OCI-LY7 (cell line): ENCODE data around the gene TPD52L2. TPM values are rescaled to one million over a fixed set of nuclear protein-coding genes. Genes with fewer than 3 reads are reported as not detected.
A peak's percentile ranks its signal among the peaks of the same experiment; 100 is the strongest.

Source experiments
- BruUV-seq: library from RNA; stranded (reverse); fragments of 400-500 nt; replicated peaks from 2 replicates; lab custom pipeline; 2021; lab: Mats Ljungman, UMichigan
- CTCF ChIA-PET: fragments of 300-600 bp; sonication (Branson Sonifier 250); formaldehyde crosslinking; loops from one replicate; lab custom pipeline; 2022; ENCODE audit warnings: antibody characterized with exemption; ENCODE audit not compliant: unreplicated experiment; lab: Charles Lee
- POLR2A ChIA-PET: fragments of 300-600 bp; sonication (Branson Sonifier 250); formaldehyde crosslinking; loops from one replicate; lab custom pipeline; 2022; ENCODE audit warnings: antibody characterized with exemption; lab: Charles Lee
- DNase-seq: peaks from one replicate; pipeline ENCODE4 v3.0.0-alpha.2; 2015; ENCODE audit warnings: low spot score
- H2AFZ ChIP-seq: fragments of 200-600 bp; sonication (generic), shearing (Covaris generic); 2 replicates; pipeline ENCODE4 v1.6.1; 2014; ENCODE audit warnings: mild to moderate bottlenecking, antibody characterized with exemption, low read length, moderate library complexity
- H3K27ac ChIP-seq: fragments of 200-600 bp; sonication (generic); 2 replicates; pipeline ENCODE4 v1.5.1; 2014; ENCODE audit warnings: mixed run types, low read depth, mild to moderate bottlenecking, moderate library complexity, low read length, inconsistent platforms; ENCODE audit not compliant: poor library complexity, severe bottlenecking
- H3K36me3 ChIP-seq: fragments of 200-600 bp; sonication (generic); 2 replicates; pipeline ENCODE4 v1.6.1; 2014; ENCODE audit warnings: mild to moderate bottlenecking, antibody characterized with exemption, low read length, moderate library complexity, mixed read lengths; ENCODE audit not compliant: insufficient read depth
- H3K4me1 ChIP-seq: fragments of 200-600 bp; sonication (generic); 2 replicates; pipeline ENCODE4 v1.5.1; 2014; ENCODE audit warnings: mild to moderate bottlenecking, low read length; ENCODE audit not compliant: insufficient read depth, poor library complexity, severe bottlenecking
- H3K4me2 ChIP-seq: fragments of 200-600 bp; sonication (generic); 2 replicates; pipeline ENCODE4 v1.6.1; 2014; ENCODE audit warnings: mild to moderate bottlenecking, low read length
- H3K4me3 ChIP-seq: fragments of 200-600 bp; sonication (generic); 2 replicates; pipeline ENCODE4 v1.5.1; 2014; ENCODE audit warnings: mild to moderate bottlenecking, low read depth, low read length; ENCODE audit not compliant: poor library complexity, severe bottlenecking
- H3K79me2 ChIP-seq: fragments of 200-600 bp; sonication (generic); 2 replicates; pipeline ENCODE4 v1.6.1; 2016; ENCODE audit warnings: low read depth, mild to moderate bottlenecking, low read length, moderate library complexity, mixed read lengths; ENCODE audit not compliant: insufficient read depth
- H3K9me2 ChIP-seq: fragments of 200-600 bp; sonication (generic); 2 replicates; pipeline ENCODE4 v1.6.1; 2016; ENCODE audit warnings: mild to moderate bottlenecking, low read length, mixed read lengths; ENCODE audit not compliant: insufficient read depth
- H3K9me3 ChIP-seq: fragments of 200-600 bp; sonication (generic); 2 replicates; pipeline ENCODE4 v1.6.1; 2014; ENCODE audit warnings: mild to moderate bottlenecking, mixed run types, low read length, mixed read lengths
- H4K20me1 ChIP-seq: fragments of 200-600 bp; sonication (generic); 2 replicates; pipeline ENCODE4 v1.6.1; 2014; ENCODE audit warnings: mild to moderate bottlenecking, antibody characterized with exemption, low read length, moderate library complexity, mixed read lengths; ENCODE audit not compliant: insufficient read depth
- CTCF ChIP-seq: fragments of 200-600 bp; sonication (generic); conservative IDR thresholded peaks from 2 replicates; pipeline ENCODE4 v1.5.1; 2014; ENCODE audit warnings: mild to moderate bottlenecking, antibody characterized with exemption, low read length, moderate library complexity, mixed read lengths
- EZH2phosphoT487 ChIP-seq: fragments of 200-600 bp; sonication (generic); IDR thresholded peaks from 2 replicates; pipeline ENCODE4 v1.6.1; 2018; ENCODE audit warnings: low read depth, borderline replicate concordance, mild to moderate bottlenecking, mixed run types, antibody characterized with exemption, low read length, moderate library complexity, mixed read lengths
- intact Hi-C: fragments of 100-400 bp; cut with micrococcal nuclease; formaldehyde crosslinking; loops from one replicate; pipeline ENCODE4 v1.10.0; 2022; ENCODE audit not compliant: unreplicated experiment
- total RNA-seq, 2 experiments: library from RNA; depleted of rRNA in 1 of 2; stranded (reverse); fragments of >200 nt in 1 of 2; shearing (Covaris generic) in 1 of 2; gene quantifications; 2 replicates each; pipeline ENCODE4 v1.2.3, GENCODE V29; 2014 to 2022

The TPD52L2 gene
- total RNA-seq, 2 experiments from 2014 or later = 27.2 to 51.0 TPM

DNA sequence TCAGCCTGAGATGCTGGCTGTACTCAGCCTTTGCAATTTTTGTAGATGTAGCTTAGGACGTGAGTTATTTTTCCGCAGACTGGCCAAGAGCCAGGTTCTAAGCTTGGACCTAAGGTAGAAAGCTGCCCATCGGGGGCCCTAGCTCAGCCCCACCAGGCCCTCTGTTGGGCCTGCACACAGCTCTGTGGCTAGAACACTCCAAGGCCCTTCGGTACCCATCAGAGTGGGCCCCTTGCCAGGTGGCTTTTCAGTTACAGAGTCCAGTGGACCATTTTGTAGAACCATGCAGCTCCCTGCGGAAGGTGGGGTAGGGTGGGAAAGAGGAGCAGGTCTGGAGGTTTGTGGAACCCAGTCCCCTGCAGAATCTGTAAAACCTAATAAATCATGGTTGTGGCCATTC, 68.6 kb downstream of the TPD52L2 start:
- peaks cover 78% of the 10 kb centered on the region for H3K36me3 ChIP-seq
- POLR2A ChIA-PET = no interaction called here
- CTCF ChIA-PET = no interaction called here

GRCh38 chr20:63934271-63935068, 69.4 kb downstream of the TPD52L2 start:
- Histone ChIP-seq H3K9me2 (no peaks in the 10 kb centered on the region), H3K4me1 (no peaks in the 10 kb centered on the region), H3K36me3 (peaks cover 76% of the 10 kb centered on the region), H3K27ac (no peak overlapping the region), H4K20me1 (no peaks in the 10 kb centered on the region), H2AFZ (no peak overlapping the region), H3K4me2 (no peak overlapping the region), H3K9me3 (no peaks in the 10 kb centered on the region), H3K4me3 (no peak overlapping the region), H3K79me2 (no peaks in the 10 kb centered on the region)
- CTCF ChIA-PET = no interaction called here
- no TSS peak for BruUV-seq
- DNase-seq = no peak
- TF ChIP-seq EZH2phosphoT487 = no peak
- peak; percentile 59; the same call in 1 of the 2 replicates for TF ChIP-seq CTCF
- POLR2A ChIA-PET = no interaction called here
- intact Hi-C loops = no loop called here

More for the DNA sequence above, 68.6 kb downstream of the TPD52L2 start:
- no peak for DNase-seq
- H3K27ac ChIP-seq = no peak overlapping the region
- TF ChIP-seq CTCF (no peak), EZH2phosphoT487 (no peak)
- H3K4me3 ChIP-seq = no peak overlapping the region
- no peak overlapping the region for H2AFZ ChIP-seq
- no peaks in the 10 kb centered on the region for H3K9me3 ChIP-seq
- no peak overlapping the region for H3K4me2 ChIP-seq
- intact Hi-C loops = no loop called here
- BruUV-seq = TSS peak; percentile 48
- H3K79me2 ChIP-seq = no peaks in the 10 kb centered on the region
- no peaks in the 10 kb centered on the region for H3K4me1 ChIP-seq
- H3K9me2 ChIP-seq = no peaks in the 10 kb centered on the region
- H4K20me1 ChIP-seq = no peaks in the 10 kb centered on the region

- Histone ChIP-seq H2AFZ (no peak overlapping the region), H3K9me2 (no peaks in the 10 kb centered on the region), H3K4me2 (no peak overlapping the region), H4K20me1 (no peaks in the 10 kb centered on the region), H3K9me3 (no peaks in the 10 kb centered on the region), H3K27ac (no peak overlapping the region), H3K79me2 (no peaks in the 10 kb centered on the region), H3K36me3 (peaks cover 75% of the 10 kb centered on the region), H3K4me1 (no peaks in the 10 kb centered on the region), H3K4me3 (no peak overlapping the region)
- TF ChIP-seq CTCF = no peak
- no peak for TF ChIP-seq EZH2phosphoT487
- intact Hi-C loops = no loop called here
- DNase-seq = no peak
- ChIA-PET POLR2A (interaction anchor here (1.3 kb wide), 1 partner anchor 24 kb away, joined by 3 read pairs; no protein-coding TSS in a partner anchor), CTCF (no interaction called here)
- BruUV-seq = no TSS peak
These were observed 70.4 kb downstream of the TPD52L2 start for GRCh38 chr20:63935447-63935846.
